HEK293T (cell line): Measurements from ENCODE around the gene PTER.

Source experiments
- ARNT ChIP-seq: fragments of 450-650 bp; IDR thresholded peaks from 2 replicates; pipeline ENCODE4 v1.6.1; 2017; ENCODE audit warnings: mild to moderate bottlenecking
- ELF4 ChIP-seq: fragments of 450-650 bp; IDR thresholded peaks from 2 replicates; pipeline ENCODE4 v1.6.1; 2017; ENCODE audit warnings: antibody characterized with exemption
- FOXA1 ChIP-seq: fragments of 450-650 bp; IDR thresholded peaks from 2 replicates; pipeline ENCODE4 v1.6.1; 2016; ENCODE audit warnings: mild to moderate bottlenecking
- FOXM1 ChIP-seq: fragments of 450-650 bp; IDR thresholded peaks from 2 replicates; pipeline ENCODE4 v1.6.1; 2017; ENCODE audit warnings: mild to moderate bottlenecking, borderline replicate concordance
- LEF1 ChIP-seq: fragments of 450-650 bp; IDR thresholded peaks from 2 replicates; pipeline ENCODE4 v1.6.1; 2017; ENCODE audit warnings: mild to moderate bottlenecking, borderline replicate concordance
- NFRKB ChIP-seq: fragments of 450-650 bp; IDR thresholded peaks from 2 replicates; pipeline ENCODE4 v1.6.1; 2016; ENCODE audit warnings: mild to moderate bottlenecking, moderate library complexity
- SP1 ChIP-seq: fragments of 450-650 bp; IDR thresholded peaks from 2 replicates; pipeline ENCODE4 v1.6.1; 2017
- TARDBP ChIP-seq: fragments of 450-650 bp; IDR thresholded peaks from 2 replicates; pipeline ENCODE4 v1.6.1; 2016

DNA sequence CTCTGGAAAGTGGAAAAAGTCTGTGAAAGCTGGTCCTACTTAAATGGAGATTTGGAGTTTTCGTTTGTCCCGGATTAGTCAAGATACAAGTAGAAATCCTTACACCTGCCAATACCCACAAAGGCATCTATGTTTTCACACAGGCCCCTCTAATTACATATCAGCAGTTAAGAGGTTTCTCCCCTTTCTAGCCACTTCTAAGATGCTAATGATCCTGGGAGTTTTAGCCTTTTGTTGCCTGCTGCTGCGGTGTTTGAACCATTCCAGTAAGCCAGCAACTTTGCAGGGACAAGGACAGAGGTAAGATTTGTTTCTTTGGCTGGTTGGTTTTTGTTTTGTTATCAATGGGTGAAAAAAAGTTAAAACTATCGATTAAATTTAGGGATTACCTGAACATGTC, 90.6 kb downstream of the PTER start:
- TF ChIP-seq FOXA1 = no peak
- no peak for TF ChIP-seq TARDBP
- no peak for TF ChIP-seq ARNT
- no peak for TF ChIP-seq FOXM1
- TF ChIP-seq ELF4 = no peak
- TF ChIP-seq NFRKB = no peak
- no peak for TF ChIP-seq SP1
- TF ChIP-seq LEF1 = no peak
